ENCODE results near the gene RAB35. TPM values are rescaled to one million over a fixed set of nuclear protein-coding genes. Genes with fewer than 3 reads are reported as not detected.
A peak's percentile ranks its signal among the peaks of the same experiment; 100 is the strongest.

Gene RAB35
- total RNA-seq, 1 donor from 2014 or later, result 89.2 TPM

- no peak overlapping the region for H3K4me3 Mint-ChIP-seq
- no peaks in the 10 kb centered on the region for H3K9me3 Mint-ChIP-seq
- intact Hi-C loops (cut with micrococcal nuclease), result no loop called here
- peaks cover 36% of the 10 kb centered on the region for H3K36me3 Mint-ChIP-seq (ENCODE audit: low read depth)
- H3K27ac Mint-ChIP-seq, result no peak overlapping the region
- peaks cover 7% of the 10 kb centered on the region for H3K4me1 Mint-ChIP-seq (ENCODE audit: low read depth)
- no peak for DNase-seq (ENCODE audit: low spot score)
- H3K27me3 Mint-ChIP-seq (ENCODE audit: insufficient read depth), result no peaks in the 10 kb centered on the region
Measured at GRCh38 chr12:120066341-120066740, 50.2 kb downstream of the RAB35 start.

- peaks cover 38% of the 10 kb centered on the region for H3K36me3 Mint-ChIP-seq (ENCODE audit: low read depth)
Measured at GRCh38 chr12:120065472-120065871, 51.1 kb downstream of the RAB35 start.

GRCh38 chr12:120064054-120064940 is 52.3 kb downstream of the RAB35 start:
- H3K4me1 Mint-ChIP-seq (ENCODE audit: low read depth), result peaks cover 16% of the 10 kb centered on the region
- DNase-seq (ENCODE audit: low spot score), result no peak
- intact Hi-C loops (cut with micrococcal nuclease), result no loop called here
- no peaks in the 10 kb centered on the region for H3K27me3 Mint-ChIP-seq (ENCODE audit: insufficient read depth)
- no peak overlapping the region for H3K4me3 Mint-ChIP-seq
- H3K36me3 Mint-ChIP-seq (ENCODE audit: low read depth), result peaks cover 44% of the 10 kb centered on the region
- H3K9me3 Mint-ChIP-seq, result no peaks in the 10 kb centered on the region
- peak overlapping the region; percentile 40 for H3K27ac Mint-ChIP-seq

More at GRCh38 chr12:120065472-120065871, 51.1 kb downstream of the RAB35 start:
- Mint-ChIP-seq H3K4me3 (no peak overlapping the region), H3K27me3 (ENCODE audit: insufficient read depth) (no peaks in the 10 kb centered on the region), H3K4me1 (ENCODE audit: low read depth) (peaks cover 10% of the 10 kb centered on the region), H3K27ac (no peak overlapping the region), H3K9me3 (no peaks in the 10 kb centered on the region)
- intact Hi-C loops (cut with micrococcal nuclease), result no loop called here
- no peak for DNase-seq (ENCODE audit: low spot score)

DNA sequence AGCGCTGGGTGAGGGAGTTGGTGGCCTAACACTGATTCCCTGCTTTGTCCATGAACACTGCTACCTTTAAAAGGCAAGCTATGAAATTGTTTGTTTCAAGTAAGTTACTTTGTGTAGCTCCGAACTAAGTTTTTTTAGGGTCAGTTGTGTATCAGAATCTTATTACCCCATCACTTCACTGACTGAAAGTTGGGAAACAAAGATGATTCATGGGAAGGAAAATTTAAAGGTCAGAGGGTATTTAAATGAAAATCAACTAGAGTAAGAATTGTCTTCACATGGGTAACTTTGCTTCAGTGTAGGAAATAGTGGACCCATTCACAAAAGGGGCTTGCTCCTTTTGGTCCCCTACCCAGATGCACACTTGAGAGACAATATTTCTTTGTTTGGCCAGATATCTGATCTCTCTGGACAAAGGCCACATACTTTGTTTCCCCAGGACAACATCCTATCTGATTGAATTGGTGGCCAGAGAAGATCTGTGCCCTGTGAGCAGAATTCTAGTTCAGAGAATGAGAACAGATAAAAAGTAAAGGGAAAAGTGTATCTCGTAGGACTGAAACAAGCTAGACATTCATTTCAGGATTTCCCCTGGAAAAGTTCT is 53.5 kb downstream of the RAB35 start:
- Mint-ChIP-seq H3K4me1 (ENCODE audit: low read depth) (peaks cover 16% of the 10 kb centered on the region), H3K27me3 (ENCODE audit: insufficient read depth) (no peaks in the 10 kb centered on the region), H3K27ac (no peak overlapping the region), H3K9me3 (no peaks in the 10 kb centered on the region), H3K36me3 (ENCODE audit: low read depth) (peaks cover 41% of the 10 kb centered on the region), H3K4me3 (no peak overlapping the region)
- intact Hi-C loops (cut with micrococcal nuclease), result no loop called here
- no peak for DNase-seq (ENCODE audit: low spot score)

GRCh38 chr12:120061575-120062214 is 54.9 kb downstream of the RAB35 start:
- intact Hi-C loops (cut with micrococcal nuclease), result no loop called here
- H3K27ac Mint-ChIP-seq, result no peak overlapping the region
- H3K27me3 Mint-ChIP-seq (ENCODE audit: insufficient read depth), result no peaks in the 10 kb centered on the region
- no peaks in the 10 kb centered on the region for H3K9me3 Mint-ChIP-seq
- H3K36me3 Mint-ChIP-seq (ENCODE audit: low read depth), result peaks cover 36% of the 10 kb centered on the region
- H3K4me3 Mint-ChIP-seq, result no peak overlapping the region
- DNase-seq (ENCODE audit: low spot score), result no peak
- peaks cover 16% of the 10 kb centered on the region for H3K4me1 Mint-ChIP-seq (ENCODE audit: low read depth)

DNA sequence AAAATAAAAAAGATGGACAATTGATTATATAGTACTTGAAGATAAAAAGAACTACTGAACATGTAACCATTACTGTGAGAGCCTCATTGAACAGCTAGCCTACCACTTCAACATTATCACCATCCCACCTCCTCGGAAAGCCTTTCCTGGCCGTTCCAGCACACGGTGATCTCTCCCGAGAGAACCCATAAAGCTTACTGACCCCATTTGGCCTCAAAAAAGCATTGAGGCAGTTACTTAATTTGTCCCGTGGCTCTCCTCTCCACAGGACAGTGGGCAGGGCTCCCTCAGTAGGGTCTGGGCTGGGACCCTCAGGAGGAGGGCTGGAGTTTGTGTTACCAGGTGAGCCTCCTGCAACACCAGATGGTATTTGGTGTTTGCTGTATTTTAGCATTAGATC is 55.8 kb downstream of the RAB35 start:
- H3K27me3 Mint-ChIP-seq (ENCODE audit: insufficient read depth), result no peaks in the 10 kb centered on the region
- H3K27ac Mint-ChIP-seq, result peak overlapping the region; percentile 34
- H3K4me3 Mint-ChIP-seq, result no peak overlapping the region
- H3K9me3 Mint-ChIP-seq, result no peaks in the 10 kb centered on the region
- DNase-seq (ENCODE audit: low spot score), result no peak
- peaks cover 27% of the 10 kb centered on the region for H3K36me3 Mint-ChIP-seq (ENCODE audit: low read depth)
- H3K4me1 Mint-ChIP-seq (ENCODE audit: low read depth), result peaks cover 16% of the 10 kb centered on the region
- intact Hi-C loops (cut with micrococcal nuclease), result no loop called here

DNA sequence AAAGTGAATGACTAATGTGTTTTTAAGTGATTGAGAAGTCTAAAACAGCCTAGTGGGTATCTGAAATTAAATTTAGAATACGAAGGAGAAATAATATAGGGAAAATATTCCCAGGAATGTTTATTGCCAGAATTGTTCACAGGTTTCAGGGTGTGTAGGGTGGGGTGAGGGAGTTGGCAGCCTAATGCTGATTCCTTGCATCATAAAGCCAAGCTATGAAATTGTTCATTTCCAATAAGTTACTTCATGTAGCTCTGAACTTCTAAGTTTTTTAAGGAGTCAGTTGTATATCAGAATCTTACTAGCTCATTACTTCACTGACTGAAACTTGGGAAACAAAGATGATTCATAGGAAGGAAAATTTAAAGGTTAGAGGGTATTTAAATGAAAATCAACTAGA is 56.4 kb downstream of the RAB35 start:
- no peak for DNase-seq (ENCODE audit: low spot score)
- intact Hi-C loops (cut with micrococcal nuclease), result no loop called here
- Mint-ChIP-seq H3K36me3 (ENCODE audit: low read depth) (peaks cover 27% of the 10 kb centered on the region), H3K9me3 (no peaks in the 10 kb centered on the region), H3K4me3 (no peak overlapping the region), H3K4me1 (ENCODE audit: low read depth) (peaks cover 16% of the 10 kb centered on the region), H3K27me3 (ENCODE audit: insufficient read depth) (no peaks in the 10 kb centered on the region), H3K27ac (peak overlapping the region; percentile 34)

DNA sequence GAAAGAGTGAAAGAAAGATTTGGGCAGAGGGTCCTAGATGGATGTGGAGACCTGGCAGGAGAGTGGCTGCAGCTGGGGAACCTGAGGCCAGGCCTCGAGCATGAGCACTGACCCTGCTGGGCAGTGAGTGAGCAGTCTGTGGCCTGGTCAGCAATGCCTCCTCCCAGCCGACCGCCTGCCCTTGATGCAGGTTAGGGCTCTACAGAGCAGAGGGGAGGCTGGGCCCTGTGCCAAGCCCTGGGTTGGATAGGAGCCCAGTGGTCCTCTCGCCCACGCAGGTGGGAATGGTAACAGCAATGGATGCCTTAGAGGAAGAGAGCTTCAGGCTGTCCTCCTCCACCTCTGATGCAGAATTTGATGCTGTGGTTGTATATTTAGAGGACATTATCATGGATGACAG is 59.8 kb downstream of the RAB35 start:
- peaks cover 25% of the 10 kb centered on the region for H3K4me1 Mint-ChIP-seq (ENCODE audit: low read depth)
- no peaks in the 10 kb centered on the region for H3K27me3 Mint-ChIP-seq (ENCODE audit: insufficient read depth)
- H3K27ac Mint-ChIP-seq, result no peak overlapping the region
- DNase-seq (ENCODE audit: low spot score), result no peak
- intact Hi-C loops (cut with micrococcal nuclease), result no loop called here
- no peak overlapping the region for H3K4me3 Mint-ChIP-seq
- peaks cover 26% of the 10 kb centered on the region for H3K36me3 Mint-ChIP-seq (ENCODE audit: low read depth)
- H3K9me3 Mint-ChIP-seq, result no peaks in the 10 kb centered on the region

GRCh38 chr12:120055231-120056000 is 61.1 kb downstream of the RAB35 start:
- Mint-ChIP-seq H3K4me1 (ENCODE audit: low read depth) (peaks cover 24% of the 10 kb centered on the region), H3K27ac (no peak overlapping the region), H3K4me3 (no peak overlapping the region), H3K36me3 (ENCODE audit: low read depth) (peaks cover 24% of the 10 kb centered on the region), H3K9me3 (no peaks in the 10 kb centered on the region), H3K27me3 (ENCODE audit: insufficient read depth) (no peaks in the 10 kb centered on the region)
- intact Hi-C loops (cut with micrococcal nuclease), result no loop called here
- DNase-seq (ENCODE audit: low spot score), result no peak

DNA sequence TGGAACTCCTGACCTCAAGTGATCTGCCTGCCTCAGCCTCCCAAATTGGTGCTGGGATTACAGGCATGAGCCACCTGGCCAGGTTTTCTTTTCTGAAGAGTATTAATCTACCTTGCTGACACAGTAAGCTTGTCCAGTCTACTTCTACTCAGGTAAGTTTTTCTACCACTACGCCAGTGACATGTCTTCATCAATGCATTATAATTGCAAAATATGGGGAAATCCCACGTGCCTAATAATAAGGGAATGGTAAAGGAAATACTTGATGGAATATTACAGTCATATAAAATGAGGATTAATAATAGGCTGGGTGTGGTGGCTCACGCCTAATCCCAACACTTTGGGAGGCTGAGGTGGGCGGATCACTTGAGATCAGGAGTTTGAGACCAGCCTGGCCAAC is 62.3 kb downstream of the RAB35 start:
- Mint-ChIP-seq H3K9me3 (no peaks in the 10 kb centered on the region), H3K36me3 (ENCODE audit: low read depth) (peaks cover 22% of the 10 kb centered on the region), H3K27ac (no peak overlapping the region), H3K4me3 (no peak overlapping the region), H3K27me3 (ENCODE audit: insufficient read depth) (no peaks in the 10 kb centered on the region), H3K4me1 (ENCODE audit: low read depth) (peaks cover 18% of the 10 kb centered on the region)
- no peak for DNase-seq (ENCODE audit: low spot score)
- intact Hi-C loops (cut with micrococcal nuclease), result no loop called here

DNA sequence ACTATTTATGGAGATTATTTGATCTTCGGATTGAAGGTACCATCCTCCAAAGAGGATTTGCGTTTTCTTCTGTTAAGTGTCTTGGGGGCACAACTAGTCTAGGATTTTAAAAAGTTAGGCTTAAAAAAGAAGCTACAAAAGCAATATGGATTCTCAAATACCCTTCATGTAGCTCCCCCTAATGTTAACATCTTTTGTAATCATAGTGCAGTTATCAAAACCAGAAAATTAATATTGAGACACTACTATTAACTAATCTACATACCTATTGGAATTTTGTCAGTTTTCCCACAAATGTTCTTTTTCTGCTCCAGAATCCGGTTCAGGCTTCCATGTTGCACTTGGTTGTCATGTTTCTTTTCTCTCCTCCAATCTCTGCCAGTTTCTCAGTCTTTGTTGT is 65.0 kb downstream of the RAB35 start:
- no peak overlapping the region for H3K4me3 Mint-ChIP-seq
- intact Hi-C loops (cut with micrococcal nuclease), result no loop called here
- H3K27me3 Mint-ChIP-seq (ENCODE audit: insufficient read depth), result no peaks in the 10 kb centered on the region
- H3K36me3 Mint-ChIP-seq (ENCODE audit: low read depth), result peaks cover 27% of the 10 kb centered on the region
- H3K27ac Mint-ChIP-seq, result peak overlapping the region; percentile 45
- H3K4me1 Mint-ChIP-seq (ENCODE audit: low read depth), result peaks cover 41% of the 10 kb centered on the region
- no peaks in the 10 kb centered on the region for H3K9me3 Mint-ChIP-seq
- DNase-seq (ENCODE audit: low spot score), result no peak

DNA sequence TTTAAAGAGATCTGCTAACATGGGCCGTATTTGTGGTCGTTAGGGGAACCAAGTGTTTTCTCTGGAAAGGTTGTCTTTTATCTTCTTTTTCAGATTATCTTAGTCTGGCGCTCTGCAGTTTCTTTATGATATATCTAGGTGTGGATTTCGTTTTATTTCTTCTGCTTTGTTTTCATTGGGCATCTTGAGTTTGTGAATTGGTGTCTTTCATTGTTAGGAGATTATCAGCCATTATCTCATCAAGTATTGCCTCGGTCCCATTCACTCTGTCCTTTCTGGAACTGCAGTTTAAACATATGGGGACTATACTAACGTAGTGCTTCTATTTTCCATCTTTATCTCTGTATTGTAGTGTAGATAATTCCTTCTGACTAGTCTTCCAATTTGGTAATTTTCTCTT is 67.1 kb downstream of the RAB35 start:
- intact Hi-C loops (cut with micrococcal nuclease), result no loop called here
- no peaks in the 10 kb centered on the region for H3K9me3 Mint-ChIP-seq

More for the DNA sequence above, 67.1 kb downstream of the RAB35 start:
- no peak for DNase-seq (ENCODE audit: low spot score)
- Mint-ChIP-seq H3K4me1 (ENCODE audit: low read depth) (peaks cover 48% of the 10 kb centered on the region), H3K4me3 (no peak overlapping the region), H3K27me3 (ENCODE audit: insufficient read depth) (no peaks in the 10 kb centered on the region), H3K36me3 (ENCODE audit: low read depth) (peaks cover 31% of the 10 kb centered on the region), H3K27ac (peak overlapping the region; percentile 2)

Data from activated T-helper 1 cell treated with anti-CD3 and anti-CD28 coated beads, Interleukin-12 subunit alpha, Interleukin-12 subunit beta, Interleukin-2, Interleukin-4 antibody, amounts not matched to agents 30 ng/mL and 10 ng/mL and 1 ng/mL, durations not matched to agents 14 hours and 24 hours and 36 hours (primary cell).